Stimulated activated CD4-positive, alpha-beta T cell treated with anti-CD3 and anti-CD28 coated beads, Interleukin-2, amount 100 ng/mL, for 4 hours (primary cell): Measurements from ENCODE around the gene C11orf71.
A peak's percentile ranks its signal among the peaks of the same experiment; 100 is the strongest.

Experiments
- DNase-seq: peaks from one replicate; pipeline ENCODE4 v3.0.0-alpha.2; 2020; ENCODE audit warnings: low read depth

C11orf71 gene

GRCh38 chr11:114400216-114400914 is at the start of gene C11orf71, which contains the start of gene RBM7:
Gene C11orf71 (minus strand): TSS chr11:114400511. CDS start chr11:114400331, 180 bp downstream.
Gene RBM7 (plus strand): TSS chr11:114400666. CDS start chr11:114400672, 6 bp downstream.
- peak; percentile 98 for DNase-seq

DNA sequence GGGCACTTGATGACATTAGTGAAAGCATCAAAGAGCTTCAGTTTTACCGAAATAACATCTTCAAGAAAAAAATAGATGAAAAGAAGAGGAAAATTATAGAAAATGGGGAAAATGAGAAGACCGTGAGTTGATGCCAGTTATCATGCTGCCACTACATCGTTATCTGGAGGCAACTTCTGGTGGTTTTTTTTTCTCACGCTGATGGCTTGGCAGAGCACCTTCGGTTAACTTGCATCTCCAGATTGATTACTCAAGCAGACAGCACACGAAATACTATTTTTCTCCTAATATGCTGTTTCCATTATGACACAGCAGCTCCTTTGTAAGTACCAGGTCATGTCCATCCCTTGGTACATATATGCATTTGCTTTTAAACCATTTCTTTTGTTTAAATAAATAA is 49.5 kb upstream of the C11orf71 start:
- DNase-seq = no peak

- no peak for DNase-seq
Measured at GRCh38 chr11:114448749-114449482, 48.6 kb upstream of the C11orf71 start.

- no peak for DNase-seq
Measured at GRCh38 chr11:114447892-114448291, 47.6 kb upstream of the C11orf71 start.

GRCh38 chr11:114447444-114447843 is 47.1 kb upstream of the C11orf71 start:
- no peak for DNase-seq

- DNase-seq = no peak
Measured at GRCh38 chr11:114442536-114442935, 42.2 kb upstream of the C11orf71 start.

GRCh38 chr11:114441921-114442320 is 41.6 kb upstream of the C11orf71 start:
- DNase-seq = no peak

GRCh38 chr11:114440971-114441763 is 40.9 kb upstream of the C11orf71 start:
- no peak for DNase-seq

DNA sequence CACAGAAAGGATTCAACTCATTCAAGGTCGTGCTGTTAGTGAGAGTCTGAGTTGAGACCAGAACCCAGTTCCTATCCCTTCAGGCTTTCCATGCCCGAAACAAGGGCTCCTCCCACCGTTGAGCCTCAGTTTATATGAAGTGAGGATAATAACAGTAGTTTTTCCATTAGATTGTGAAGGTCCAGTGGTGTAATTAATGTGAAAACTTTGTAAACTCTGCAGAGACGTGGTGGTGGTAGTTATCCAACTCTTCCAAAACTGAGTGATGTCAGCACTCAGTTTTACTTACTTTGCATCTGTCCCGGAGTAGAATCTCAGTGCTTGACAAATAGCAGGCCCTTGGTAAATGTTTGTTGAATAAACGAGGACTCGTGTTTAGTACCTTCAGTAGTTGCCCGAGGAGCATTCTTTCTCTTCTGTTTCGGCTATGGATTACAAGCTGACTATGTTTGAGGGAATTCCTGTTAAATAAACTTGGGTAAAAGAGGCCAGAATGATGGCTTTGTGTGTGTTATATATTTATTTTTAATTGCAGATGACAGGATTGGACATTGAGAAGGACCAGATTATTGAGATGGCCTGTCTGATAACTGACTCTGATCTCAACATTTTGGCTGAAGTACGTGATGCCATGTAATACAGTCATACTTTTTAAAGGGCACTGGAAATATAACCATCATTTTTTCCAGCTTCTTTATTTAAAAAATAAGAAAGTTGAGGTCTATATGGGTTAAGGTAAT is 40.0 kb upstream of the C11orf71 start:
- no peak for DNase-seq

DNA sequence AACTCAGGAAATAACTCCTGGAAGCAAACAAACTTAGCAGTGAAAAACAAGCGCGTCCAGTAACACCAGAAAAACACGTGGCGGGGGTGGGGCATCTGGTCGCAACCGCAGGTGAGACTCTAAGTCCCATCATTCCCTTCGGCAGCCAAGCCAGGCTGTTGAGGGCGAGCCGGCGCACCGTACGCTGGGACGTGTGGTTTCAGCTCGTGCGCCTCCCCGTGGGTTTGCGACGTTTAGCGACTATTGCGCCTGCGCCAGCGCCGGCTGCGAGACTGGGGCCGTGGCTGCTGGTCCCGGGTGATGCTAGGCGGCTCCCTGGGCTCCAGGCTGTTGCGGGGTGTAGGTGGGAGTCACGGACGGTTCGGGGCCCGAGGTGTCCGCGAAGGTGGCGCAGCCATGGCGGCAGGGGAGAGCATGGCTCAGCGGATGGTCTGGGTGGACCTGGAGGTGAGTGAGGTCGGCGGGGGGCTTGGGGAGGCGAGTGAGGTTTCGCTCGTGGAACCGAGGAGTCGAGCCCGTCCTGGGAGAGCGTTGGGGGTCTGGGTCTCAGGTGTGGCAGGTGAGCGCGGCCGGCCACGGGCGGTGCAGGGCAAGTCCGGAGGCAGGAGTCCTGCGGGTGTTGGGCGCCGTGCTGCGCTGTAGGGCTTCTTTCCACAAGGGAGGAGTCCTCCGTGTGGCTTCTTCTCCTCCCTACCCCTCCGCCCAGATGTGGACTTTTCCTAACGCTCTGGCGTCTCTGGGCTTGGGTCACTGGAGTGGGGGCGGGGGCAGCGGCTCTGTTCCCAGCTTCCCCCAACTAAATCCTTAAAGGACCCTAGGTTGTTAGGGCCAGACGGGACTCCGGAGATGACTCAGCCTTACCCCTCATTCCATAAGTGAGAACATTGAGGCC is 39.2 kb upstream of the C11orf71 start, which contains the start of gene REXO2:
REXO2 (plus strand) TSS at position 239 of the 892 bp plus-strand sequence; CDS start at position 301, 62 bp downstream.
- peak; percentile 92 for DNase-seq

DNA sequence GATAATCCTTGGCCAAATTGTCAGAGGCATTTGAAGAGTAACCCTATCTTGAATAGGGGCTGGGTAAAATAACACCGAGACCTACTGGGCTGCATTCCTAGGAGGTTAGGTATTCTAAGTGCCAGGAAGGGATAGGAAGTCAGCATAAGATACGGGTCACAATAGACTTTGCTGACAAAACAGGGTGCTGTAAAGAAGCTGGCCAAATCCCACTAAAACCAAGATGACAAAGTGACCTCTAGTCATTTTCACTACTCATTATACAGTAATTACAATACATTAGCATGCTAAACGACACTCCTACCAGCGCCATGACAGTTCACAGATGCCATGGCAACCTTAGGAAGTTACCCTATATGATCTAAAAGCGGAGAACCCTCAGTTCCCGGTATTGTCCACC is 38.0 kb upstream of the C11orf71 start:
- DNase-seq = no peak

DNA sequence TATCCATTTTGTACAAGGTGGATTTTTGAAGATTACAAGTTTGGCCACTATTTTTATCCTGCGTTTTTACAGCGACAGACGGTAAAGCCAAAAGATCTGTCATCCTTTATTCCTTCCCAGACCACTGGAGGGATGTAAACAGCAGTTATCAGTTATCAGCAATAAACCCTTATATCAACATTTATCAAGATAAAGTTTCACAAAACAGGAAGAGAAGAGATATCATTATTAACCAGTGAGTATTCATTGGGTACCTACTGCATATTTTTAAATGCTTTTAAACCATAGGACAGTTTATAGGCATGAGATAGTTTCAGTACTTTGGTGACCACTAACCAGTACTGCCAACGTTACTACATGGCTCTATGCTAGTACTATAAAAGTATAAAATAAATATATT is 33.1 kb upstream of the C11orf71 start:
- no peak for DNase-seq

DNA sequence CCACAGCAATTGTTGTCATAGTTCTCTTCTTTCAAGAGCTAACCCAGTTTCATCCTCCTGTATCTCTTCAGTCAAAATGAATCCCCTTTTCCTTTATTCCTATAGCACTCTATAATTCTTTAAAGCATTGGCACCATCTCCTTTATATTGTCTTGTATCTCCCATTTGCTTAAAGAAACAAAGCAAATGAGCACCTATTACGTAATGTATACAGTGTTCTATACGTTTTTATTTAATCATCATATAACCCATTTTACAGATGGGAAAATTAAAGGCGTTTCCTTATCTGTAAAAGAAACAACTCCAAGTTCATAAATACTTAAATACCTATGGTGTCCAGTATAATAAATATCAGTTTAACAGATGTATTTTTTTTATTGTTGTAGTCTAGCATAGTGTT is 32.6 kb upstream of the C11orf71 start:
- no peak for DNase-seq

DNA sequence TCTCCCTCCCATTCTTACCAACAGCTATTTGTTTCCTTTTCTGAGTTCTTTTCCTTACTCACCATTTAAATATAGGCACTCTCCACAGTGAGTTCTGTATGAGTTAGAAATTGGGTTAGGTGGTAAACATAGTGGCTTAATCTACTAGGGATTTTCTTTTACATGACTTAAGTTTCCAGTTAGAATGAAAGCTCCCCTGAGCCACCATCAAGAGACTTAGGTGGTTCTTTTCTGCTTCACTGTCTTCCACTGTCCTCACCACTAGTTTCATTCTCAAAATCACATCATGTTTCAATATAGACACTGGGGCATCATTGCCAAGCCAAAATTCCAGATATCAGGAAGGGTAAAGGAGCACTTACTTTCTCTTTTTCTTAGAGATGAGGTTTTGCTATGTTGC is 30.0 kb upstream of the C11orf71 start:
- DNase-seq = no peak

- no peak for DNase-seq
Measured at GRCh38 chr11:114426280-114426679, 26.0 kb upstream of the C11orf71 start.

DNA sequence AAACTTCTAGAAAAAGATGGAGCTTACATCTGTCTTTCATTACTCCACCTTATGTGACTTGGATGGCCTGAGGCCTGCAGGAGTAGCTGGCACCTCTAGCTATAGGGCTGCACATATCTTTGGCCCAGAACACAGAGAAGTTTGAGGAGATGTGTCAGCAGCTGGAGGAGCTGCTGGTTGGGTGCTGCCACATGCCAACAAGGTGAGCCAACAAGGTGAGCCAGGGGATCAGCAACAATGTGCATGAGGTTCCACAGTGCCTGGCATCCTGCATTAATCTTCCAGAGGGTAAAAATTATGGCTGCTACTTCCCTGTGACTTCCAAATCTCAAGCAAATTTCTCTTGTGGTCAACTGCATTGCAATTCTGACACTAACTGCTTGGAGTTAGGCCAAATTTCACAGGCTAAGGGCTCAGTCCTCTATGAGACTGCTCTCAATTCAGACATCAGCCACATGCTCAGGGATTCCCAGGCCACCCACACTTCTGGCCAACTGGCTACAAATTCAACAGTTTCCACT is 16.2 kb upstream of the C11orf71 start:
- DNase-seq = no peak

DNA sequence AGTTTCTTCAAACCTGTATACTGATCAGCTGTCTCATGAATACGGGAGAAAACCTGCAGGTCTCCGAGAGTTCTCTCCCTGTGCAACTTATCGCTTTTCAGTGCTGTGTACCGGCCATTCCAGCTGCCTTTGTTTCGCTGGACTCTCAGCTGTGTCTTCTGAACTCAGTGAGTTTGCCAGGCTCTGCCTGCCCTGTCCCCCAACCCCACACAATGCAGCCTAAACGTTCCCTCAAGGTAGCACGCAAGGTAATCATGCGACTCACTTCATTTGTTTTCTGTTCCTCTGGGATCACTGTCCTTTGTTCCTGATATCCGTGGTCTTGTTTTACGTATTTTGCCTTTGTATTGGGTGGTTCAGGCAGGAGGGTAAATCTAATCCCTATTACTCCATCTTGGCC is 13.6 kb upstream of the C11orf71 start:
- DNase-seq = no peak

DNA sequence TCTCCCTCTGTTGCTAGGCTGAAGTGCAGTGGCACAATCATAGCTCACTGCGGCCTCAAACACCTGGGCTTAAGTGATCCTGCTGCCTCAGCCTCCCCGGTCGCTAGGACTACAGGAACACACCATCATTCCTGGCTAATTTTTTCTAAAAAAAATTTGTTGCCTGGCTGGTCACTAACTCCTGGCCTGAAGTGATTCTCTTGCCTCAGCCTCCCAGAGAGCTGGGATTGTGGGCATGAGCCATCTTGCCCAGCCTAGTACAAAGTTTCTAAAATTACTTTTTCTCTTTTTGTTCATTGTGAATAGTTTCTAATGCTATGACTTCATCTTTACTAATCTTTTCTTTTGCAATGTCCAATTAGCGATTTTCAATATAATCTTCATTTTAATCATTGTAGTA is 12.6 kb upstream of the C11orf71 start:
- DNase-seq = no peak

DNA sequence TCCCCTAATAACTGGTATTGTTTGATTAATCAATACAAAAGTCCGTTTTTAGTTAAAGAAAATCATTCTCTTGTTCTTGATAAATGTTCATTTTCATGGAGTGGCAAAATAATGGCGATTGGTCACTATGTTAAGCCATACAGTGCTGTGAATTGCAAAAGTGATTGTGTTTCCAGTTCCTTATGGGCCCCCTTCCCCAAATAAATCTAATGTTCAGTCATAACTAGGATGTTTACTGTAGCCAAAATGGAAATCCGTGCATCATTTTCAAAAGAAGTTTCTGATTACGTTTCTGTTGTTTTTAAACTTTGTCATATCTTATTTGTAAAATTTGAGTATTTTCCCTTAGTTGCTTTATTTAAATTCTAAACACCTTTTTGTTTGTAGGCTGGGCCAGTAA is 1.0 kb upstream of the C11orf71 start:
- no peak for DNase-seq

GRCh38 chr11:114400915-114401223 is 558 bp upstream of the C11orf71 start:
- DNase-seq = no peak
